ENCODE results near the gene PITPNB. TPM values are rescaled to one million over a fixed set of nuclear protein-coding genes. Genes with fewer than 3 reads are reported as not detected.

The PITPNB gene
- total RNA-seq, 1 donor from 2014 or later: 43.7 TPM

DNA sequence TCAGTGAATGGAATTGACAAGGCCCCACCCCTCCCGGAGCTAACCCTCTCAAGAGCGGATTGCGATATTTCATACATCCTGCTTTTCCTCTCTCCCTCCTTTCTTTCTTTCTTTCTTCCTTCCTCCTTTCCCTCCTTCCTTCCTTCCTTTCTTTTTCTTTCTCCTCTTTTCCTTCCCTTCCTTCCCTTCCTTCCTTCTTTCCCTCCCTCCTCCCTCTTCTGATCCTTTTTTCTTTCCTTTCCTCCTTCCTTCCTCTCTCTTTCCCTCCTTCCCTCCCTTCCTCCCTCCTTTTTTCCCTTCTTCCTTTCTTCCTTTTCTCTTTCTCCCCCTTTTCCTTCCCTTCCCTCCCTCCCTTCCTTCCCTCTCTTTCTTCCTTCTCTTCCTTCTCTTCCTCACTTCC lies 102.5 kb downstream of the PITPNB start:
- no peak for ATAC-seq
- no peak for DNase-seq (ENCODE audit: missing footprints)
- intact Hi-C loops (cut with DNase I): no loop called here

DNA sequence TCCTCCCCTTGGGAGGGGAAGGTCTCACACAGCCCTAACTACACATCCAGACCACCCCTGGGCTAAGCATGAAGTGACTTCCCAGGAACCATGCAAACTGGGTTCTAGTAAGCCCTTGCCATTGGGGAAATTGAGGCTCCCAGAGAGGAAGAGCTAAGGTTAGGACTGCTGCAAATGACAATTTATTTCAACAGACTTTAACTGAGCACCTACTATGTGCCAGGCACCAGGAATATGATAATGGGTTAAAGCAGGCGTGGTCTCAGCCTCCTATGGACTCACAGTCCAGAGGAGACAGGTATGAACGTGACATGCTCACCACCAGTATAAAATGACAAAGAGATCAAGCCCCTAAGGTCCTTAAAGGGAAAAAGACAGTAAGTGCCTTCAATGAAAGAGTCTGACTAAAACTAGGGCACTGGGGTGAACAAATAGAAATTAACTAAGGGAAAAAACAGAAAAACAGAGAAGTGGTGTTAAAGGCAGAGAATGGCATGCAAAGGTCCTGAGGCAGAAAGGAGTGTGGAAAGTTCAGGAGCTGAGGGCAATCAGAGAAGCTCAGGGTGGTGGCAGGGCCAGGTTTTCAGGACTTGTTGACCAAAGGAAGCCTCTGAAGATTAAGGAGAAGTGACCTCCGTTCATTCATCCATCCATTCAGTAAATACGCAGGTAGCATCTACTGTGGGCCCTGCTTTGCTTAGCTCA lies 103.1 kb downstream of the PITPNB start:
- intact Hi-C loops (cut with DNase I): no loop called here
- DNase-seq (ENCODE audit: missing footprints) (peak; percentile 1), ATAC-seq (no peak)

DNA sequence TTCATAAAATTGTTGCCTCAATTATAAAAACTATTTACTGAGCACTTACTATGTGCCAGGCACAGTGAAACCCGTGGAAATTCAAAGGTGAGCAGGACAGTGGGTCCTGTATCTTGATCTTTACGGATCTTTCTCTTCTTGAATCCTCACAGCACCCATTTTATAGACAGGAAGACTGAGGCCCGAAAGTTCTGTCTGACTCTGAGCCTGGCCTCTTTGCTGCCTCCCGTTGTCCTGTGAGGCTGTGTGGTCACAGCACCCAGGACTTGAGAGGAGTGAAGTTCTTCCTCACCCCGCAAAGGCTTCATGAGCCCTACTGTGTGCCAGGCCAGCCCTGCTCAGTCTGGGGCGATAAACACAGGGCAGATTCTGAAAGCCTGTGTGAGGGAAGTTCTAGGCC lies 104.1 kb downstream of the PITPNB start:
- intact Hi-C loops (cut with DNase I): no loop called here
- no peak for ATAC-seq
- DNase-seq (ENCODE audit: missing footprints): peak; percentile 7

DNA sequence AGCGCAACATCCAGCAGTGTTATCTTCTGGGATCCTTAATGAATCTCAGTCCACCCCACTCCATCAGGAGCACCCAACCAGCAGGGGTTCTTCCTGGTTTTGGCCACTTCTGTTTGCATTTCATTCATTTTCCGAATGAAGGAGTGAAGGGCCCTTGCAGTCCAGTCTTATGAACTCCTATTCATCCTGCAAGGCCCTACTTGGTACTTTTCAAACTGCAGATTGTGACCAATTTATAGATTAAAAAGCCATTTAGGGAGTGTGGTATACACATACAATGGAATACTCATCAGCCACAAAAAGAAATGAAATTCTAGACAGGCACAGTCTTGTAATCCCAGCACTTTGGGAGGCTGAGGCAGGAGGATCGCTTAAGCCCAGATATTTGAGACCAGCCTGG lies 107.3 kb downstream of the PITPNB start:
- DNase-seq (ENCODE audit: missing footprints) (no peak), ATAC-seq (no peak)
- intact Hi-C loops (cut with DNase I): no loop called here

DNA sequence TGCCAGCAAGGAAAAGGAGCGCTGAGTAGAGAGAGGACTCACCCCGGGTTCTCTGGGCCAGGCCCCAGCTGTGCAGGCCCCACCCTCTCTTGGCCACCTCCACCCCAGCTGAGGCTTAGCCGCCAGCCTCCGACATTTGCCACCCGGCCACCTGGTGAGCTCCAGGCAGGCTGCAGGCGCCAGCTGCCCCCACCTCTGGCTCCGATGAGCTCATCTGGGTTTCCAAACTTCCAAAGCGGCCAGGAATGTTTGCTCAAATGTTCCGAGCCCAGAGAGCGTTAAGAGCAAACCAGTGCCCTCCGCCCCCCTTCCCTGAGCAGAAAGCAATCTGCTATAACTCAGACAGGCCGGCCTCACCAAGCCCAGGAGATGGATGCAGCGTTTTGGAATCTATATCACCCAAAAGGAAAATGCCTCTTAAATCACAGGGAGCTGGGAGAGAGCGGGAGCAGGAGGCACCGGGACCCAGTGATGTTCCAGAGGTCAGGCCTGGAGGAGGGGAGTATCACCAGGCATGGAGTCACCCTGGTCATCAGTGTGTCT lies 108.4 kb downstream of the PITPNB start:
- intact Hi-C loops (cut with DNase I): no loop called here

DNA sequence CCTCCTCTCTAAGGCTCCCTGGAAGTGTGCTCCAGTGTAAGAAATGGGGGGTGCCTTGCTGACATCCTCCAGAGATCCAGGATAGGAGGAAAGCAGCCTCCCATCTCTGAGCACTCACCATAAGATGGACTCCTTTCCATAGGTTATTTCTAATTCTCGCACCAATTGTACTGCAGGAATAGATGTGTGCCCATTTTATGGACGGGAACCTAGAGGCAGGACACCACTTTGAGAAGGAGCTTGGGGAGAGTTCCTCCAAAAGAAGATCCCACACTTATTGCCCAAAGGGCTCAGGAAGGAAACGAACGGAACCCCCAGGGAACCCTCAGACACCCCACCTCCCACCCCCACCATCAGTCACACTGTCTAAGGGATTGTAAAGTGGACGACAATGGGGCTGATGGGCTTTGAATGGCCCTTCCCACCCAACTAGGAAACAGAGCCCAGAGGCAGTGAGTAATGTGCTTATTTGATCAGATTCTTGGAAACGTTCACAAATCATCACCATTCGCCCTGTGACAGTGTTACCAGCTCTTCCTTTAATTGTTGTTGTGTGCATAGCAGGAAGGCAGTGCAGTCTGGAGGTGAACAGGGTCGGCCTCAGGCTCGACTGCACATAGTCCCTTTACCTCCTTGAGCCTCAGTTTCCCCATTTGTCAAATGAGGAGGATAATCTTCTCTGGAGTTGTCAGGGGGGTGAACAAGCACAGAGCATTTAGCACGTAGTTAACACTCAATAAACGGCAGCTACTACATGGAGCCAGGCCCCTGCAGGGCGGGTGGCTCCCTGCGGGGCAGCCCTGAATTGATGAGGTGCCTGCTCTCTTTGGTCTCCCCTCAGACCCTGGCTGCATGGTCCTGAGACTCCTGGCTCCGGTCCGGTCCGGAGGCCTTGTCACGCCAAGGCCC lies 109.1 kb downstream of the PITPNB start:
- DNase-seq (ENCODE audit: missing footprints) (no peak), ATAC-seq (no peak)
- intact Hi-C loops (cut with DNase I): loop anchor here (10.0 kb wide), 2 partner anchors 705 to 1135 kb away; no protein-coding TSS in a partner anchor

More for the DNA sequence above, 108.4 kb downstream of the PITPNB start:
- ATAC-seq: peak; percentile 78
- peak; percentile 81 for DNase-seq (ENCODE audit: missing footprints)

DNA sequence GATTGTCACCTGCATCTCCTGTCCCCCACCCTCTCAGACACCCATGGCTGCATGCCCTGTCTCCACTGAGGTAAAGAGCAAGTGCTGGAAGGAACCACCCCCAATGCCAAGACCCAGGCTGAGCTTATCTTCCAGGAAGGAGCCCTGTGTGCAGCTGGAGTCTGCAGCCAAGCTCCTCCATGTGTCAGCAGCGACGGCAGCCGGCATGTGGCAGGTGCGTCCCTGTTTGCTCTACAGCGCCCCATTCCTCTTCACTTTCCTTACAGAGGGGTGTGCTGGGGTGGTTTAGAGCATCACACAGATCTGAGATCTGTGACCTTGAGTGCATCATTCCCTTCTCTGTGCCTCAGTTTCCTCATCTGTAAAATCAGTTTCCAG lies 109.8 kb downstream of the PITPNB start:
- intact Hi-C loops (cut with DNase I): loop anchor here (10.0 kb wide), 2 partner anchors 704 to 1134 kb away; no protein-coding TSS in a partner anchor

DNA sequence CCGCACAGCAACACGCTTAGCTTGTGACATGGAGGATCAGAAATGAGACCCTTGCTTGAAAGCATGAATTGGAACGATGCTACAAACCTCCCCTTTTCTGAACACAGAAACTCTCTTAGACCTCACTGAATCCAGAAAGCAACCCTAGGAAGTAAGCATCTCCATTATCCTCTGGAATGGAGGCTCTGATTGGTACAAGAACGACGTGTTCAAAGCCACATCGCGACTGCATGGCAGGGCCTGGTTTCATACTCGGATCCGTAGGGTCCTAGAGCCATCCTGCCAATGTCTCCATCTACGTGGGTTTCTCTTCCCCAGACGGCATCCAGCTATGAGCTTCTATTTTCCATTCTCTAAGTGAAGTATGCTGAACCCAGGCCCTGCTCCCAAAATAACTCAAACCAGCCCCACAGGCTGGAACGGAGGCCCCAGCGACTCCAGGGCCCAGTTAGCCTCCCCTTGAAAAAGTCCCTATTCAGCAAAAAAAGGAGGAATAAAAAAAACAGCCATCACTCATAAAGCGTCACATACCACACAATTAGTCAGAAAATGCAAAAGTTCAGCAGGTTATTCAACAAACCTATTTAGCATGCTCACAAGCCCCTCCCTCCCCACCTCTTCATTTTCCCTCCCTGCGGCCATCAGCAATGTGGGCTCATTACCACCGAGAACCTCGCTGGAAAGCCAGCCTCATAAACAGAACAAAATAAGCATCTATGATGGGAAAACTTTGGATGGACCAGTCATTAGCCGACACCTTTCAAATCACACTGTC lies 110.4 kb downstream of the PITPNB start:
- no peak for DNase-seq (ENCODE audit: missing footprints)
- intact Hi-C loops (cut with DNase I): loop anchor here (10.0 kb wide), 2 partner anchors 704 to 1134 kb away; no protein-coding TSS in a partner anchor
- no peak for ATAC-seq

More for the DNA sequence above, 109.8 kb downstream of the PITPNB start:
- ATAC-seq (no peak), DNase-seq (ENCODE audit: missing footprints) (peak; percentile 20)

DNA sequence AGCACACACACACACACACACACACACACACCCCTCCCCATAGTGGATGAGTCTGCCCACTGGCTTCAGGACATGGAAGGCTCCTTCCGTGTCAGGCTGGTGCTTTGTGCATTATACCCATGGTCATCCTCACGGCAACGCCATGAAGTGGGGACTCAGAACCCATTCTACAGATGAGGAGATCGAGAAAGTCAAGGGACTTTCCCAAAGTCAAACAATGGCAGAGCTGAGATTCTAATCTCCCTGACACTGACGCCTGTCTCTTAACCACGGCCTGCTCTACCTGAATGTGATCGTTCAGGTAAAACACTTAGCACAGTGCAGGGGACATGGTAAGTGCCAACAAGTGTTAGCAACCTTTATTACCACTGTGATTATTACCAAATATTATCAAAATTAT lies 113.2 kb downstream of the PITPNB start:
- intact Hi-C loops (cut with DNase I): loop anchor here (10.0 kb wide), 2 partner anchors 701 to 1131 kb away; no protein-coding TSS in a partner anchor
- no peak for DNase-seq (ENCODE audit: missing footprints)
- no peak for ATAC-seq

DNA sequence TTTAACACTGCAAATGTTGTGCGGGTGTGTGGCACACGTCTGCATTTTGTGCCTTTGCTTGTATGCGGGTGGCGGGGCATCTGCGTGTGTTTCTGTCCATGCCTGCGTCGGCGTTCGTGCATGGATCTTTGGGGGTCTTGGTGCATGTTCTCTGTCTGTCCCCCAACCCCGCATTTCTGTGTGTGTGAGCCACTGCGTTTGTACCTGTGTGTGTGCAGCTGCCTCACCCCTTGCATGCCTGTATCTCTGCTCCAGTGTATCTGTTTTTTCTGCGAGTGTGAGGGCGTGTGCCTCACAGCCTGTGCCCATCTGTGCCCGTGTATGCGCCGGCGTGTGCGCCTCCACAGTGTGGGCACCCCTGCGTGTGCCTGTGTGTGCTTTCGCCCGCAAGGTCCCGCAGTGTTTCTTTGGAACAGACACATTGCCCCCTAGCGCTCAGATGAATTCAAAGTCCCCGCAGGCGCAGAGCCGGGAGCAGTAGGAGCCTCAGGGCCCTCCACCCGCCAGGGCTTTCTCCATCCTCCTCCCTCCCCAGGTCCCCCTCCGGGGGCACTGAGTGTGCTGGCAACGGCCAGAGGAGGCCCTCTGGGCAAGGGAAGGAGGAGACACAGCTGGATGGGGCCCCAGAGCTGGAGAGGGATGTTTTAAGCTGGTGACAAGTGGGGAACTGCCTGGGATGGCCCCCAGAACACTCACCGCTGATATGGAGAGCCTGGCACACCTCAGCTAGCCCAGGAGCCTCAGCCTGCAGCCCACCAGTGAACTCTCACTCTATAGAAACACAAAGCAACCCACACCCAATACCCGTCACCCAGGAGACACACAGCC lies 114.4 kb downstream of the PITPNB start:
- DNase-seq (ENCODE audit: missing footprints) (peak; percentile 83), ATAC-seq (peak; percentile 51)
- intact Hi-C loops (cut with DNase I): loop anchor here (1.0 to 10.0 kb wide), 7 partner anchors 77 to 1130 kb away; no protein-coding TSS in a partner anchor

DNA sequence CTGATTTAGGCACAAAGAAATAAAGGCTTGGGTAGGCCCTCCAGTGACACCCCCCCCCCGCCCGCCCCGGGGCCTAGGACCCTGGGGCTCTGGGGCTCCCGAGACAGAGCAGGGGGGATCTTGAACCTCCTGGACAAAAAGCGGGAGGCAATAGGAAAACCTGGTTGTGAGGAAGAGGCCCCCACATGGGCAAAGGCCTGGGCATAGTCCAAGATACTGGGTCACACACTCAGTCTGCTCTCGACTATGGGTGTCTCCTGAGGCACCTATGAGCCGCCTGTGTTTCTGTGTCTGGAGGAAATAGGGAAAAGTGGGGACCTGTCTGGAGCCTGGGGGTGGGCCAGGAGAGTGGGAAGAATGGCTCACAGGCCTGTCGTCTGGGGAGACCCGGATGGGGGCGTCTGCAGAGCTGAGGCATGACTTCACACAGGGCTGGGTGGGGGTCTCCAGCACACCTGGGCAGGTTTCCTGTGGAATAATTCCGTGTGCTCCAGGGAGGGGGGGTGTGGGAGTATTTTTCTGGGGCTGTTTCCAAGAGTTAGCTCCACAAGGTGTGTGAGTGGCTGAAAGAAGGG lies 115.1 kb downstream of the PITPNB start:
- intact Hi-C loops (cut with DNase I): loop anchor here (1.0 to 10.0 kb wide), 7 partner anchors 77 to 1129 kb away; no protein-coding TSS in a partner anchor
- DNase-seq (ENCODE audit: missing footprints) (no peak), ATAC-seq (no peak)

DNA sequence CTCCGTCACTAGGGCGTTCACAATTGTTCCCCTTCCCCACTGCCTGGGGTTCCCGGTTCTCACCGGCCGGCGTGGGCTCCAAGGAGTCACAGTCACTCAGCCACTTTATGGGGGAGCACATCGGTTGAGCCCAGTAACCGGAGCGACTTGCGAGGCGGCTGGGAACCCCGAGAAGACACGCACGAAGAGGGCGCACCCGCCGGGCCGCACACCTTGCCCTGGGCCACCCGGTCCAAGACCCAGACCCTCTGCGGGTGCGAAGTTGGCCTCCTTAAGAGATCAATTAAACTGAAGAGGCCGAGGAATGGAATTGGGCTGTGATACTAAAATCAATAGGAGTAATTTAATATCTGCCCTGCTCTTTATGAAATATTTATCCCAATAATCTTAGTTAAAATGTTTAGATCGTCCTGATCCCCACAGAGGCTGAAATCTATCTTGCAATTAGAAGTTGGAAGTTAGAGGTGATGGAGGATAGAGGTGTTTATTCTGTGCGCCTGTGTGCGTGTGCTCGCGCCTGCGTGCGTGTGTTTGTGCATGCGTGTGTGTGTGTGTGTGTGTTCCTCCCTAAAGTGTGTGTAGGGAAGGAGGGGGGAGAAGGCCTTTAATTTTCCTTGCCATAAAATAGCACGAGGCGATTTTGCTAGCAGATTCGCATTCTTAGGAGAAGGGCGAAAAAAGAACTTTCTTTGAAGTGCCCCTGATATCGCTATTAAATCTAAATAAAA lies 116.5 kb downstream of the PITPNB start:
- intact Hi-C loops (cut with DNase I): loop anchor here (5.0 to 10.0 kb wide), 6 partner anchors 75 to 1128 kb away; no protein-coding TSS in a partner anchor
- ATAC-seq (no peak), DNase-seq (ENCODE audit: missing footprints) (peak; percentile 53)

Small RNA genes lying within 50 kb of the gene (microRNA-seq; reads per million reads assigned to microRNA genes)
- not detected for gene MIR3199-1
- gene MIR3199-2: not detected

Other genes starting within 250 kb of the PITPNB start
- 5.3 TPM for gene MN1, start 117.5 kb downstream of the PITPNB start, total RNA-seq

Measured in Right ventricle myocardium inferior (tissue), 1 donor.